Skeletal muscle satellite cell (primary cell): ENCODE data around the gene FBLN5.

Experiments
- H3K27me3 ChIP-seq: 2 replicates; pipeline ENCODE4 v1.7.0; 2013; ENCODE audit warnings: low read length; ENCODE audit not compliant: control insufficient read depth, insufficient read depth
- H3K36me3 ChIP-seq: 2 replicates; pipeline ENCODE4 v1.7.0; 2013; ENCODE audit warnings: mild to moderate bottlenecking, control low read depth, low read length; ENCODE audit not compliant: insufficient read depth
- H3K4me1 ChIP-seq: 2 replicates; pipeline ENCODE4 v1.7.0; 2013; ENCODE audit warnings: low read length; ENCODE audit not compliant: control insufficient read depth, insufficient read depth
- H3K4me2 ChIP-seq: 2 replicates; pipeline ENCODE4 v1.7.0; 2013; ENCODE audit warnings: mild to moderate bottlenecking, low read length
- H3K4me3 ChIP-seq: 2 replicates; pipeline ENCODE4 v1.7.0; 2013; ENCODE audit warnings: low read length
- H3K9ac ChIP-seq: 2 replicates; pipeline ENCODE4 v1.7.0; 2013; ENCODE audit warnings: mild to moderate bottlenecking, low read depth, low read length, moderate library complexity
- H3K9me3 ChIP-seq: replicated peaks from 2 replicates; pipeline ENCODE4 v1.7.0; 2013; ENCODE audit warnings: mild to moderate bottlenecking, control low read depth, low read length

The FBLN5 gene

DNA sequence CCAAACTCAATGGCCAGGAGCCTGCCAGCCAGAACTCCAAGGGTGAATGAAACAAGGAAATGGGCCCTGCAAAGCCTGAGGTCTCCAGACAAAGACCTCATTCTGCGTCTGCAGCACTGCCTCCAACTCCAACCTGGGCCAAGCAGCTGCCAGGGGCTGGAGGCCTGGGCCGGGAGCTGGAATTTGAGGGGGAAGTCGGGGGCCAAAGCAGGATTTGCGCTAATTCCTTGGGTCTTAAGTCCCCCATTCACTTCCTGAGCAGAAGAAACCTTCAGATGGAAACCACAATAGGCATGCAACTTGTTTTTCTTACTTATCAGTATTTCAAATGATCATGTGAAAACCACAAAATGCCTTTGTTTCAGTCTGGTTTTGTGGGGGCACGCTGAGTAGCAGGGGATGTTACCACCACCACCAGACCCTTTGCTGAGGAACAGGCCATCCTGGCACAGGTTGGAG lies 57.2 kb downstream of the FBLN5 start:
- Histone ChIP-seq H3K36me3 (peaks cover 47% of the 10 kb centered on the region), H3K27me3 (no peaks in the 10 kb centered on the region), H3K9ac (no peak overlapping the region), H3K4me2 (no peak overlapping the region), H3K4me1 (peaks cover 30% of the 10 kb centered on the region), H3K9me3 (no peaks in the 10 kb centered on the region), H3K4me3 (no peak overlapping the region)

DNA sequence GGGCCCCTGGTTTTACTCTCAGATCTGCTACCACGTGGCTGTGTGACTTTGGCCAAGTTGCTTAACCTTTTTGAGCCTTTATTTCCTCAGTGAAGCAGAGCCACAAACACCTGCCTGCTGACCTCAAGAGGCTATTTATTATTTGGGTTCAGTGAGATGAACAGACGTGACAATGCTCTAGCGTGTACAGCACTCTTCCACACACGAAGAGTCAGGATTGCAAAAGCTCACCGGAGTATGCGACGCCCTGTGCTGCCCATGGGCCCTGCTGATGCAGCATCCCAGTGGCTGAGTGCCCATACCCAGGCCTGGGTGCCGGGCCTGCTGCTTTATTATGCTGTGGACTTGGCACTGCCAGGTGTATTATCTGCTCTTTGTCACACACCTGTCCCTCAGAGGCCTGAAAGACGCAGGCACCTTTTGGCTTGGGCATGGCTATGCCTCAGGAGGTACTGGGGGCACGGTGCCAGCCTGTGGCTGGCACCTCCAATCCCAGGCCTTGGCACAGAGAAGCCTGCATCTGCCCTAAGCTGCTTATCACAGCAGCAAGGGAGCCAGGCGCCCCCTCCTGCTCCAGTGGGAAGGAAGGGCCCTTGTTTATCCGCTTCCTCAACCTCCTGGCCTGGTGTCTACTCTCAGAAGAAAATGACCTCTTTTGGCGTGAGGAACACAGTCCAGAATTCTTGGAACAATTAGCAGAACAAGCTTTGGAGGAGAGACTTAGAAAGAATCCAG lies 57.9 kb downstream of the FBLN5 start:
- Histone ChIP-seq H3K36me3 (peaks cover 52% of the 10 kb centered on the region), H3K27me3 (no peaks in the 10 kb centered on the region), H3K4me3 (no peak overlapping the region), H3K4me2 (peak overlapping the region; percentile 4), H3K4me1 (peaks cover 30% of the 10 kb centered on the region), H3K9me3 (no peaks in the 10 kb centered on the region), H3K9ac (no peak overlapping the region)

DNA sequence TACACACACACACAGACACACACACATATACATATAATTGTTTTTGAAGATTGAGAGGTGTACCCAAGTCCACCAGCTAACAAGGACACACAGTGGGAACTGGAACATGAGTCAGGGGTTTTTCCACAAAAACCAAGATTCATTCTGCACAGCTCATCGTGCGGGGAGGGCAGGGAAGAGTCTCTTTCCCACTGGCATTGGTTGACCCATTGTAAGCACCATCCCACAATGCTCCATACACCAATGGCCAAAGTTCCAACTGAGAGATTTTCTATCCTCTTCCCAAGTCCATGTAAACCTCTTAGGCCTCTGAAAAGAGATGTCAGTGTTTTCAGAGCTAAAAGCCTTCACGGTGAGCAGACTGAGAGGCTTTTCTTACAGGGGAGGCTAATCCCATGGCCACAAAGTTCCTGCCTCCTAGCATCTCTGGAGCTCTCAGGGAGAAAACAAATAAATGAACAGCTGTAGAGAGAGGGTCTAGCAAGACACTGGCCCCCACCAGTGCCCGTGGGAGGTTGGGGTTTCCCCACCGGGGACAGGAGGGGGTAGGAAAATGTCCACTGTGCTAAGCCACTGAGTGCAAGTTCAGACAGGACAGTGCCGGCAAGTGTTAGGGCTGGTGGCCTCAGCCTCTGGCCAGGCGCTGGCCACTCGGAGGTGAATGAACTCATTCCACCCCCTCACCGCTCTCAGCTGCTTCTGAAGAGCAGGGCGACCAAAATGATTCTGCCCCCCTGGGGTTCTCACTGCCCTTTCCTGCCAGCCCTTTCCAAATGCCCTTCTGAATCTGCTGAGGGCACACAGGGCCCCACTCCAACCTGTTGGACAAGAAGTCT lies 58.6 kb downstream of the FBLN5 start:
- H3K4me3 ChIP-seq, result no peak overlapping the region
- peaks cover 53% of the 10 kb centered on the region for H3K36me3 ChIP-seq
- peak overlapping the region; percentile 4 for H3K4me2 ChIP-seq
- H3K27me3 ChIP-seq, result no peaks in the 10 kb centered on the region
- H3K9me3 ChIP-seq, result no peaks in the 10 kb centered on the region
- peak overlapping the region; percentile 39 for H3K9ac ChIP-seq
- H3K4me1 ChIP-seq, result peaks cover 30% of the 10 kb centered on the region

DNA sequence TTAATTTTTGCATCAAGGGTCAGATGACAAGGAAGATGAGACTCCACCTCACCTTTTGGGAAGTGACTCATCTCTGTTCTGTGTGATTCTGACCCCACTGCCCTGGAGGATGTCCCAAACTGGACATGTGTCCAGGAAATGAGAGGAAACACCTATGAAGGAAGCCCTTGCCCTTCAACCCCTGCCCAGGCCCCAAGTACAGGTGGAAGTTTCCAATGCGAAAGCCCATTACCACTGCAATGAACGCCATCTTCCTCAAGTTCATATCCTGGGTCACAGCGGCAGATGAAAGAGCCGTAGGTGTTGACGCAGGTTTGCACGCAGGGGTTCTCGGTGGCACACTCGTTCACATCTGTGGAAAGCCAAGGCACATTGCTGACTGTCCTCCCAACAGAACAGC lies 60.5 kb downstream of the FBLN5 start:
- no peaks in the 10 kb centered on the region for H3K9me3 ChIP-seq
- H3K9ac ChIP-seq, result no peak overlapping the region
- H3K4me3 ChIP-seq, result no peak overlapping the region
- peaks cover 22% of the 10 kb centered on the region for H3K4me1 ChIP-seq
- H3K36me3 ChIP-seq, result peaks cover 39% of the 10 kb centered on the region
- no peaks in the 10 kb centered on the region for H3K27me3 ChIP-seq
- H3K4me2 ChIP-seq, result no peak overlapping the region

DNA sequence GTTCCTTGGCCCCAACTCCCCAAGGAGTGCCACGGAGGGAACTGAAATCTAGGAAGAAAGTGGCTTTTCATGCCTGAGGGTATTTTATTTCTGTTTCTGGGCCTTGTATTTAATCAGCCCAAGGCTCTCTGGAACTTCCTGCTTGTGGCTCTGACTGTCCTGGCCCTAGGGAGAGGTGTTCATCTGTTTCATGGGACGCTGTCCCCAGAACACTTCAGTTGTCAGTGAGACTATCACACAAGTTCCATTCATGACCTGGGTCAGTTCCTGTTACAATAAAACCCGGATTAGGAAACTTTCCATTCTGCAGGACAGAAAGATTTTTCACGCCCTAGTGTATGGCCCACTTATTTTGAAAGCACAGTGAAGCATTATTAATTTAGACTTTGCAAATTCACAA lies 61.7 kb downstream of the FBLN5 start:
- no peak overlapping the region for H3K4me3 ChIP-seq
- no peaks in the 10 kb centered on the region for H3K9me3 ChIP-seq
- no peak overlapping the region for H3K4me2 ChIP-seq
- H3K27me3 ChIP-seq, result no peaks in the 10 kb centered on the region
- H3K4me1 ChIP-seq, result peaks cover 14% of the 10 kb centered on the region
- peaks cover 39% of the 10 kb centered on the region for H3K36me3 ChIP-seq
- no peak overlapping the region for H3K9ac ChIP-seq

DNA sequence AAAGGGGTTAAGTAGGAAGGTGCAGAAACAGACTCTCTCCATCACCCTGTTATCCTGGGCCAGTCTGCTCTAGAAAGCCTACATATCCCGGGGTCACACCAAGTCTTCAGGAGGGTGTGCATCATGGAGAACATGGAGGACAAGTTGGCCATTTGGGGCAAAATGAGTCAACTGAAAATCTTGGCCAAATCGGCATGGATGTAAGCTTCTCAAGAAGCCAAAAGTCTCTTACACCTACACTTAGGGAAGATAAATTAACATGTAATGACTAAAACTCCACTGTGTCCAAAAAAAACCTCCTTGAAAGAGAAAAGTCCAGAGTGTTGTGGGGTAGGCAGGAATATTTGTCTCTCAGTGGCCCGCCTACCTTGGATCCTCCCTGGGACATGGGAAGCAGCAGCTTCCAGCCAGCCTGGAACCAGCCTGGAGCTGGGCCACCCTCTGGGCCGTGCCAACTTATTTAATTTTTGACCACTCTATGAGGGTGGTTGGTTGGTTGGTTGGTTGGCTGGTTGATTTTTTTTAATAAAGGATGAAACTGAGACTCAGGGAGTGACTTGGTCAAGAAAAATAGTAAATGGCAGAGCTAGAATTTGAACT lies 62.3 kb downstream of the FBLN5 start:
- no peak overlapping the region for H3K9ac ChIP-seq
- H3K4me1 ChIP-seq, result peaks cover 14% of the 10 kb centered on the region
- H3K36me3 ChIP-seq, result peaks cover 37% of the 10 kb centered on the region

DNA sequence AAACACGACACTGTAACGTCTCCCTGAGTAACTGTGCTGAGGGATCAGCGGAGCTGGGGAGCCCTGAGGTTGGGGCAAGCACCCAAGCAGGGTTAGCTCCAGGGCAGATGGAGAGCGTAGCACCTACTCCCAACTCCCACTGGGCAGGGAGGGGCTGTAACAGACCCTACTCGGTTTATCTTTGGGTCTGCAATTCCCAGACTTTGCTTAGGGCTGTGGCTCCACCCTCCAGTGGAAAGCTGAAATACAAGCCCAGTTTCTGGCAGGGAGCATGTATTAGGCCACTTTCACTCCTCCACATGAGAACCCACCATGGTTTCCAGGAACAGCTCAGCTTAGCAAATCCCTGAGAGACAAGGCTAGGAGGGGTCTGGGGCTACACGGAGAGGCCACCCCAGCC lies 62.8 kb downstream of the FBLN5 start:
- Histone ChIP-seq H3K36me3 (peaks cover 39% of the 10 kb centered on the region), H3K4me1 (peaks cover 10% of the 10 kb centered on the region), H3K9me3 (no peaks in the 10 kb centered on the region), H3K27me3 (no peaks in the 10 kb centered on the region), H3K4me2 (no peak overlapping the region), H3K4me3 (no peak overlapping the region), H3K9ac (no peak overlapping the region)

More for the DNA sequence above, 62.3 kb downstream of the FBLN5 start:
- Histone ChIP-seq H3K27me3 (no peaks in the 10 kb centered on the region), H3K4me2 (no peak overlapping the region), H3K9me3 (no peaks in the 10 kb centered on the region), H3K4me3 (no peak overlapping the region)

DNA sequence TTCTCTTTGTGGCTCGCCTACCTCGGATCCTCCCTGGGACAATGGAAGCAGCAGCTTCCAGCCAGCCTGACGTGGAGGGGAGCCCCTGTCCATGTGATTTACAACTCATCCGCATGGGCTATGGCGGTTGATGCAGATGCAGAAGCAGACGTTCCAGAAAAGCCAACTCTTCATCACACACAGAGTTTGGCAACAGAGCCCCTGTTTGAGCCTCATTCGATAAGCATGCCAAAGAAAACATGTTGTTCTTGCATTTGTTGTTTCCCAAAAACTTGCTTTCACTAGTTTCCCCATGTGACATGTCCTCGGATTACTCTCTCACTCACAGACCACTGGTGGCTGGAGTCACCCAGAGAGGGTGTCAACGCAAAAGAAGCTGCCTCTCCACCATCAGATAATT lies 63.7 kb downstream of the FBLN5 start:
- Histone ChIP-seq H3K9me3 (no peaks in the 10 kb centered on the region), H3K4me2 (no peak overlapping the region), H3K9ac (no peak overlapping the region), H3K36me3 (peaks cover 38% of the 10 kb centered on the region), H3K4me1 (peaks cover 1% of the 10 kb centered on the region), H3K27me3 (no peaks in the 10 kb centered on the region), H3K4me3 (no peak overlapping the region)

DNA sequence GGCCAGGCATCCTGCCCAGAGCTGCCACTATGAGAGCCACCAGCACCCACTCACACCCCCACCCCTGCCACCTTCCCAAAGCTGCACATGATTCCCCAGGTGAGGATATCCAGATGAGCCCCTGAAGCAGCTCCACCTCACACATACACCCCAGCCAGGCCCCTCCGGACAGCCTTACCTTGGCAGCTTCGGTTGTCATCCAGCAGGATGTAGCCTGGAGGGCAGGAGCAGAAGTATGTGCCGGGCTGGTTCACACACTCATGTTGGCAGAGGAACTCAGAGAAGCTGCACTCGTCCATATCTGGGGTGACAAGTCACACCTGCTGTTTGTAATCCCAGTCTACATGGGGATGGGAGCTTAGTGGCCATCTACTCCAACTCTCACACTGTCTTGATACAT lies 64.7 kb downstream of the FBLN5 start:
- no peaks in the 10 kb centered on the region for H3K27me3 ChIP-seq
- H3K9me3 ChIP-seq, result no peaks in the 10 kb centered on the region
- peaks cover 39% of the 10 kb centered on the region for H3K36me3 ChIP-seq
- no peaks in the 10 kb centered on the region for H3K4me1 ChIP-seq
- H3K9ac ChIP-seq, result no peak overlapping the region
- no peak overlapping the region for H3K4me2 ChIP-seq
- H3K4me3 ChIP-seq, result no peak overlapping the region

DNA sequence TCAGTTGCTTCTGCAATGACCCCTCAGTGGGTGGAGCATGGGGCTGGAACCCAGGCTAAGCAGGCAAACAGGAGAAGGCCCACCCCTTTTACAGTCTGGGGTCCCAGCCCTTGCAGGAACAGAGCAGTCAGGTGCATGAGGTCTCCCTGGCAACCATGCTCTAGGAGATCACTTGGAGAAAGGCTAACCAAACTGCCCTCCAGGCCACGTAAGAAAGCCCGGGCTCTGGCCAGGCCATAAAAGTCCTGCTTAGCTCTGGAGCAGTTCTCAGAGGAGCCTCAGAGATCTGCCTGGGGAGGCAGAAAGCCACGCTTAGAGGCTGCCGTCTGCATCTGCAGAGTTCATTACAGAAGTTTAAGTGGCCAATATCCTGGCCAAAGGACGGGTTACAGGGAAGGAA lies 65.1 kb downstream of the FBLN5 start:
- no peaks in the 10 kb centered on the region for H3K9me3 ChIP-seq
- H3K4me3 ChIP-seq, result no peak overlapping the region
- peaks cover 42% of the 10 kb centered on the region for H3K36me3 ChIP-seq

DNA sequence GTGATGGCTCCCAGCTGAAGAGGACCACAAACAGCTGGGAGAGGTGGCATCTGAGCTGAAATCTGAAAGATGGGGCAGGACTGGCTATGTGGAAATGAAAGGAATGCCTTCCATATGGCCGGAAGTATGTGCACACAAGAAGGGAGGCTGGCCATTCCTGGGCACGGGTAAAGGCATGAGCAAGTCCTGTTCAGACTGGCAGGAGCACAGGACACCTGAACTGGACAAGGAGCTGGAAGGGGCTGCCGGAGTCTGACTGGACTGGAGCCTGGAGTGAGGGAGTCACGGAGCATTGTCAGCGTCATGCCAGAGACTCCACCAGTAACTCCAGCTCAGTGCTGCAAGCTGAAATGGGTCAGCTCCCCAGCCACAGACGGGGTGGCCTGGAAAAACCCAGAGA lies 68.3 kb downstream of the FBLN5 start:
- H3K4me2 ChIP-seq, result no peak overlapping the region
- H3K9me3 ChIP-seq, result no peaks in the 10 kb centered on the region
- H3K9ac ChIP-seq, result no peak overlapping the region
- H3K27me3 ChIP-seq, result no peaks in the 10 kb centered on the region
- H3K4me1 ChIP-seq, result no peaks in the 10 kb centered on the region
- no peak overlapping the region for H3K4me3 ChIP-seq
- peaks cover 50% of the 10 kb centered on the region for H3K36me3 ChIP-seq

More for the DNA sequence above, 65.1 kb downstream of the FBLN5 start:
- no peak overlapping the region for H3K4me2 ChIP-seq
- no peaks in the 10 kb centered on the region for H3K27me3 ChIP-seq
- no peak overlapping the region for H3K9ac ChIP-seq
- no peaks in the 10 kb centered on the region for H3K4me1 ChIP-seq
